ENCODE measurements around the gene OPCML. TPM values are rescaled to one million over a fixed set of nuclear protein-coding genes. Genes with fewer than 3 reads are reported as not detected.

The OPCML gene
- total and polyA plus RNA-seq, 2 donors (not counting 1 experiment from before 2014, with no cell fraction given) = not detected

GRCh38 chr11:133133050-133133449 is 399.3 kb downstream of the OPCML start:
- no peak overlapping the region for H3K4me2 ChIP-seq (replicated peaks; ENCODE audit: low read depth, low read length, poor library complexity, severe bottlenecking)
- H3K9me3 Mint-ChIP-seq (ENCODE audit: insufficient read depth) = no peaks in the 10 kb centered on the region
- no peak overlapping the region for H3K9ac ChIP-seq (ENCODE audit: low read length)
- ChIA-PET CTCF (interaction anchor here (1.5 kb wide), 1 partner anchor 702 kb away, joined by 5 read pairs; no protein-coding TSS in a partner anchor), POLR2A (no interaction called here)
- H3K27me3 Mint-ChIP-seq = peaks cover 3% of the 10 kb centered on the region
- H3K4me1 ChIP-seq (ENCODE audit: control insufficient read depth in 2 of 2, insufficient read depth in 2 of 2, low read length in 2 of 2) = no peaks in the 10 kb centered on the region
- intact Hi-C loops (cut with micrococcal nuclease) = loop anchor here (10.0 kb wide), 2 partner anchors 58 to 702 kb away; no protein-coding TSS in a partner anchor
- no peak overlapping the region for H3K4me3 Mint-ChIP-seq
- H3K27ac Mint-ChIP-seq = no peak overlapping the region
- H3K27ac ChIP-seq (ENCODE audit: low read length in 2 of 2) = no peak overlapping the region
- ATAC-seq (ENCODE audit: low read depth) (no peak), DNase-seq (no peak)
- H3K4me3 ChIP-seq (ENCODE audit: control extremely low read depth in 1 of 5, extremely low read depth in 1 of 5, insufficient read depth in 1 of 5, low read depth in 2 of 5, low read length in 4 of 5) = no peak overlapping the region
- no peaks in the 10 kb centered on the region for H3K27me3 ChIP-seq (replicated peaks in 1 of 4; ENCODE audit: control extremely low read depth in 1 of 4, control insufficient read depth in 3 of 4, insufficient read depth in 4 of 4, low read length in 3 of 4)
- no peaks in the 10 kb centered on the region for H4K20me1 ChIP-seq (ENCODE audit: control insufficient read depth, insufficient read depth, low read length, poor library complexity, severe bottlenecking)
- no peaks in the 10 kb centered on the region for H3K79me2 ChIP-seq (ENCODE audit: control insufficient read depth, insufficient read depth, low read length)
- H3K36me3 ChIP-seq (replicated peaks in 1 of 2; ENCODE audit: control extremely low read depth in 1 of 2, control insufficient read depth in 1 of 2, extremely low read depth in 1 of 2, insufficient read depth in 2 of 2, low read length in 1 of 2) = no peaks in the 10 kb centered on the region
- no peaks in the 10 kb centered on the region for H3K4me1 Mint-ChIP-seq
- H2AFZ ChIP-seq (ENCODE audit: insufficient read depth, low read depth, low read length, poor library complexity, severe bottlenecking) = no peak overlapping the region
- 82% methylated on average over 3 of the region's 3 CpGs for WGBS (ENCODE audit: insufficient coverage)
- TF ChIP-seq CTCF (IDR thresholded peaks at IDR 0.05) (no peak), EZH2 (IDR thresholded peaks at IDR 0.05; ENCODE audit: borderline replicate concordance, insufficient read depth, low read depth, low read length, poor library complexity, severe bottlenecking) (no peak)
- peaks cover 0 to 8% (median 0%) of the 10 kb centered on the region in 3 donors for H3K9me3 ChIP-seq (ENCODE audit: control extremely low read depth in 1 of 3, control insufficient read depth in 2 of 3, insufficient read depth in 1 of 3, low read length in 2 of 3)

- H3K27ac Mint-ChIP-seq = no peak overlapping the region
- H3K4me2 ChIP-seq (replicated peaks; ENCODE audit: low read depth, low read length, poor library complexity, severe bottlenecking) = no peak overlapping the region
- no peak overlapping the region for H2AFZ ChIP-seq (ENCODE audit: insufficient read depth, low read depth, low read length, poor library complexity, severe bottlenecking)
- POLR2A ChIA-PET = no interaction called here
- no peak overlapping the region for H3K4me3 ChIP-seq (ENCODE audit: control extremely low read depth in 1 of 5, extremely low read depth in 1 of 5, insufficient read depth in 1 of 5, low read depth in 2 of 5, low read length in 4 of 5)
- no peak overlapping the region for H3K27ac ChIP-seq (ENCODE audit: low read length in 2 of 2)
- ATAC-seq (ENCODE audit: low read depth) (no peak), DNase-seq (no peak)
- no peak overlapping the region for H3K4me3 Mint-ChIP-seq
- intact Hi-C loops (cut with micrococcal nuclease) = no loop called here
- 75% methylated on average over 5 of the region's 7 CpGs for WGBS (ENCODE audit: insufficient coverage)
- no peaks in the 10 kb centered on the region for H3K79me2 ChIP-seq (ENCODE audit: control insufficient read depth, insufficient read depth, low read length)
- H4K20me1 ChIP-seq (ENCODE audit: control insufficient read depth, insufficient read depth, low read length, poor library complexity, severe bottlenecking) = no peaks in the 10 kb centered on the region
- peaks cover 0 to 2% (median 0%) of the 10 kb centered on the region in 4 experiments for H3K27me3 ChIP-seq (replicated peaks in 1 of 4; ENCODE audit: control extremely low read depth in 1 of 4, control insufficient read depth in 3 of 4, insufficient read depth in 4 of 4, low read length in 3 of 4)
- TF ChIP-seq EZH2 (IDR thresholded peaks at IDR 0.05; ENCODE audit: borderline replicate concordance, insufficient read depth, low read depth, low read length, poor library complexity, severe bottlenecking) = no peak
- no peak for TF ChIP-seq CTCF (IDR thresholded peaks at IDR 0.05)
- CTCF ChIA-PET = no interaction called here
- H3K4me1 Mint-ChIP-seq = no peaks in the 10 kb centered on the region
- no peak overlapping the region for H3K9ac ChIP-seq (ENCODE audit: low read length)
- H3K9me3 Mint-ChIP-seq (ENCODE audit: insufficient read depth) = peaks cover 2% of the 10 kb centered on the region
- H3K36me3 ChIP-seq (replicated peaks in 1 of 2; ENCODE audit: control extremely low read depth in 1 of 2, control insufficient read depth in 1 of 2, extremely low read depth in 1 of 2, insufficient read depth in 2 of 2, low read length in 1 of 2) = no peaks in the 10 kb centered on the region
- no peaks in the 10 kb centered on the region for H3K27me3 Mint-ChIP-seq
- H3K9me3 ChIP-seq (ENCODE audit: control extremely low read depth in 1 of 3, control insufficient read depth in 2 of 3, insufficient read depth in 1 of 3, low read length in 2 of 3) = peaks cover 0 to under 1% (median 0%) of the 10 kb centered on the region in 3 donors
- no peaks in the 10 kb centered on the region for H3K4me1 ChIP-seq (ENCODE audit: control insufficient read depth in 2 of 2, insufficient read depth in 2 of 2, low read length in 2 of 2)
Observed at GRCh38 chr11:133127741-133128140, 404.6 kb downstream of the OPCML start.
